IMR-90 (cell line): ENCODE measurements around the gene KCNMB3.

Source experiments
- POLR2A ChIP-seq: IDR thresholded peaks from 2 replicates; pipeline ENCODE4 v1.6.1; 2012; ENCODE audit warnings: mild to moderate bottlenecking, low read depth, low read length
- RAD21 ChIP-seq: IDR thresholded peaks from 2 replicates; pipeline ENCODE4 v1.6.1; 2012; ENCODE audit warnings: low read length, improper control_type of control experiment
- RFX5 ChIP-seq: IDR thresholded peaks from 2 replicates; pipeline ENCODE4 v1.8.0; 2012; ENCODE audit warnings: low read depth, mild to moderate bottlenecking, low read length, moderate library complexity
- TF ChIP-seq, protein P1 (sequence below): conservative IDR thresholded peaks from 2 replicates; pipeline ENCODE4 v1.5.1; 2012; ENCODE audit warnings: mild to moderate bottlenecking, low read depth, low read length, improper control_type of control experiment

DNA sequence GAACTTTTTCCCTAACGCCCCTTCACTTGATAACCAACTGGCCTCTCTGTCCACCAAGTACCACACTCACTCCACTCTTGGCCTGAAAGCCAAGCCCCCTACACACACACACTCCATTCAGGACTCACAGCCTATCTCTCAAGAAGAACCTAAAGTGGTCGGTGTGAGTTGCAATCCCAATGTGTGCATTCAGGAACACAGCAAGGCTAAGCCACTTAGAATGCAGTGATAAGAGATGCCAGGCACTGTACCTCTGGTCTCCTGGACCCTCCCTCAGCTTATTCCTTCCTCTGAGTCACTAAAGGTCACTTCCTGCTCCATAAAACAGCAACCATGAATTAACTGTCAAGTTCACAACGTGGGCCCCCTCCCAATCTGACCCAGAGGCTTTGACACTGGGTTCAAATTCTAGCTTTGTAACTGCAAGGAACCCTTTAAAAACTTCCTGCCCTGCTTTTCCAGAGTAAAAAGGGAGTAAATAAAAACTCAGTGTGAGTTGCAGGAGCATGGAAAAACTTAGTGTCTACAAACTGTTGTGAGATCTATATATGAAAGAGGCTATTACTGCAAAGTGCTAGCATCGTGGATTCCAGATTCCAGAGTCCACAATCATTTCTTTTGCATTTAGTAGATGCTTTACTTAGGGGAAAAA lies 17.6 kb upstream of the KCNMB3 start:
- TF ChIP-seq POLR2A = no peak
- TF ChIP-seq, protein P1, sequence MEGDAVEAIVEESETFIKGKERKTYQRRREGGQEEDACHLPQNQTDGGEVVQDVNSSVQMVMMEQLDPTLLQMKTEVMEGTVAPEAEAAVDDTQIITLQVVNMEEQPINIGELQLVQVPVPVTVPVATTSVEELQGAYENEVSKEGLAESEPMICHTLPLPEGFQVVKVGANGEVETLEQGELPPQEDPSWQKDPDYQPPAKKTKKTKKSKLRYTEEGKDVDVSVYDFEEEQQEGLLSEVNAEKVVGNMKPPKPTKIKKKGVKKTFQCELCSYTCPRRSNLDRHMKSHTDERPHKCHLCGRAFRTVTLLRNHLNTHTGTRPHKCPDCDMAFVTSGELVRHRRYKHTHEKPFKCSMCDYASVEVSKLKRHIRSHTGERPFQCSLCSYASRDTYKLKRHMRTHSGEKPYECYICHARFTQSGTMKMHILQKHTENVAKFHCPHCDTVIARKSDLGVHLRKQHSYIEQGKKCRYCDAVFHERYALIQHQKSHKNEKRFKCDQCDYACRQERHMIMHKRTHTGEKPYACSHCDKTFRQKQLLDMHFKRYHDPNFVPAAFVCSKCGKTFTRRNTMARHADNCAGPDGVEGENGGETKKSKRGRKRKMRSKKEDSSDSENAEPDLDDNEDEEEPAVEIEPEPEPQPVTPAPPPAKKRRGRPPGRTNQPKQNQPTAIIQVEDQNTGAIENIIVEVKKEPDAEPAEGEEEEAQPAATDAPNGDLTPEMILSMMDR = no peak
- TF ChIP-seq RFX5 = no peak
- no peak for TF ChIP-seq RAD21
